ENCODE measurements around the gene OR1J4. TPM values are rescaled to one million over a fixed set of nuclear protein-coding genes. Genes with fewer than 3 reads are reported as not detected.
"Not testable (repeated sequence)": the region's sequence is repeated elsewhere in the genome, so short reads cannot be mapped to it uniquely, and the experiment has no call there.

The OR1J4 gene
- total RNA-seq, 1 experiment from 2014 or later: not detected

DNA sequence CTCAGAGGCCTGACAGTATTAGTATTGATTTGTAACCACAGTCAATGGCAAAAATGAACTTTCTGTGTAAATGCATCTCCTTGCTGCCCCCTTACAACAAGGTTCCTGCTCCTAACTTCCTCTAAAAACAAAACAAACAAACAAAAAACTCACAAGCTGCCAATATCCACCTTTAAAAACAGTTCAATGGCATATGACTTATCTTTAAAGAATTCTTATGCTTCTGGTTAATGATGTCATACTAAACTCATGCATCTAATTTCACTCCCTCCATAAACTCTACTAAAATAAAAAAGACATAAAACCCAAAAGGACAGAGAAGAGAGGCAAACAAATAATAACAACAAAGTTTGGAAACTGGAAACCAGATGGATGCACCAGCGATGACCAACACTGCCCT, 17.2 kb downstream of the OR1J4 start:
- Mint-ChIP-seq H3K36me3 (peaks cover 58% of the 10 kb centered on the region), H3K4me1 (no peaks in the 10 kb centered on the region), H3K4me3 (no peak overlapping the region), H3K9me3 (peaks cover 78% of the 10 kb centered on the region), H3K27ac (no peak overlapping the region), H3K27me3 (ENCODE audit: low read depth) (peaks cover 33% of the 10 kb centered on the region)
- DNase-seq (ENCODE audit: low spot score): no peak
- ATAC-seq: no peak
- POLR2A ChIA-PET: no interaction called here
- CTCF ChIA-PET: no interaction called here
- TF ChIP-seq IRF2 (CRISPR knock-in tag; IDR thresholded peaks at IDR 0.05; ENCODE audit: borderline replicate concordance, low read depth) (no peak), NFATC4 (CRISPR knock-in tag; IDR thresholded peaks at IDR 0.05) (no peak), ZNF121 (CRISPR knock-in tag; IDR thresholded peaks at IDR 0.05) (no peak), SP1 (CRISPR knock-in tag; conservative IDR thresholded peaks at IDR 0.05) (no peak), JUN (CRISPR knock-in tag; IDR thresholded peaks at IDR 0.05) (no peak), MYBL2 (CRISPR knock-in tag; IDR thresholded peaks at IDR 0.05) (no peak), FOXK1 (CRISPR knock-in tag; IDR thresholded peaks at IDR 0.05) (no peak), NFE2L1 (CRISPR knock-in tag; IDR thresholded peaks at IDR 0.05) (no peak), ZBTB21 (CRISPR knock-in tag; IDR thresholded peaks at IDR 0.05; ENCODE audit: borderline replicate concordance) (no peak), RELA (CRISPR knock-in tag; IDR thresholded peaks at IDR 0.05; ENCODE audit: borderline replicate concordance) (no peak), CREM (CRISPR knock-in tag; IDR thresholded peaks at IDR 0.05) (no peak), MXD4 (CRISPR knock-in tag; IDR thresholded peaks at IDR 0.05; ENCODE audit: borderline replicate concordance) (no peak)
- TF ChIP-seq, protein P1, sequence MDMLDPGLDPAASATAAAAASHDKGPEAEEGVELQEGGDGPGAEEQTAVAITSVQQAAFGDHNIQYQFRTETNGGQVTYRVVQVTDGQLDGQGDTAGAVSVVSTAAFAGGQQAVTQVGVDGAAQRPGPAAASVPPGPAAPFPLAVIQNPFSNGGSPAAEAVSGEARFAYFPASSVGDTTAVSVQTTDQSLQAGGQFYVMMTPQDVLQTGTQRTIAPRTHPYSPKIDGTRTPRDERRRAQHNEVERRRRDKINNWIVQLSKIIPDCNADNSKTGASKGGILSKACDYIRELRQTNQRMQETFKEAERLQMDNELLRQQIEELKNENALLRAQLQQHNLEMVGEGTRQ (CRISPR knock-in tag; IDR thresholded peaks at IDR 0.05): no peak
- TF ChIP-seq, protein P2, sequence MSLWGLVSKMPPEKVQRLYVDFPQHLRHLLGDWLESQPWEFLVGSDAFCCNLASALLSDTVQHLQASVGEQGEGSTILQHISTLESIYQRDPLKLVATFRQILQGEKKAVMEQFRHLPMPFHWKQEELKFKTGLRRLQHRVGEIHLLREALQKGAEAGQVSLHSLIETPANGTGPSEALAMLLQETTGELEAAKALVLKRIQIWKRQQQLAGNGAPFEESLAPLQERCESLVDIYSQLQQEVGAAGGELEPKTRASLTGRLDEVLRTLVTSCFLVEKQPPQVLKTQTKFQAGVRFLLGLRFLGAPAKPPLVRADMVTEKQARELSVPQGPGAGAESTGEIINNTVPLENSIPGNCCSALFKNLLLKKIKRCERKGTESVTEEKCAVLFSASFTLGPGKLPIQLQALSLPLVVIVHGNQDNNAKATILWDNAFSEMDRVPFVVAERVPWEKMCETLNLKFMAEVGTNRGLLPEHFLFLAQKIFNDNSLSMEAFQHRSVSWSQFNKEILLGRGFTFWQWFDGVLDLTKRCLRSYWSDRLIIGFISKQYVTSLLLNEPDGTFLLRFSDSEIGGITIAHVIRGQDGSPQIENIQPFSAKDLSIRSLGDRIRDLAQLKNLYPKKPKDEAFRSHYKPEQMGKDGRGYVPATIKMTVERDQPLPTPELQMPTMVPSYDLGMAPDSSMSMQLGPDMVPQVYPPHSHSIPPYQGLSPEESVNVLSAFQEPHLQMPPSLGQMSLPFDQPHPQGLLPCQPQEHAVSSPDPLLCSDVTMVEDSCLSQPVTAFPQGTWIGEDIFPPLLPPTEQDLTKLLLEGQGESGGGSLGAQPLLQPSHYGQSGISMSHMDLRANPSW (CRISPR knock-in tag; conservative IDR thresholded peaks at IDR 0.05; ENCODE audit: low read depth): no peak
- TF ChIP-seq, protein P3, sequence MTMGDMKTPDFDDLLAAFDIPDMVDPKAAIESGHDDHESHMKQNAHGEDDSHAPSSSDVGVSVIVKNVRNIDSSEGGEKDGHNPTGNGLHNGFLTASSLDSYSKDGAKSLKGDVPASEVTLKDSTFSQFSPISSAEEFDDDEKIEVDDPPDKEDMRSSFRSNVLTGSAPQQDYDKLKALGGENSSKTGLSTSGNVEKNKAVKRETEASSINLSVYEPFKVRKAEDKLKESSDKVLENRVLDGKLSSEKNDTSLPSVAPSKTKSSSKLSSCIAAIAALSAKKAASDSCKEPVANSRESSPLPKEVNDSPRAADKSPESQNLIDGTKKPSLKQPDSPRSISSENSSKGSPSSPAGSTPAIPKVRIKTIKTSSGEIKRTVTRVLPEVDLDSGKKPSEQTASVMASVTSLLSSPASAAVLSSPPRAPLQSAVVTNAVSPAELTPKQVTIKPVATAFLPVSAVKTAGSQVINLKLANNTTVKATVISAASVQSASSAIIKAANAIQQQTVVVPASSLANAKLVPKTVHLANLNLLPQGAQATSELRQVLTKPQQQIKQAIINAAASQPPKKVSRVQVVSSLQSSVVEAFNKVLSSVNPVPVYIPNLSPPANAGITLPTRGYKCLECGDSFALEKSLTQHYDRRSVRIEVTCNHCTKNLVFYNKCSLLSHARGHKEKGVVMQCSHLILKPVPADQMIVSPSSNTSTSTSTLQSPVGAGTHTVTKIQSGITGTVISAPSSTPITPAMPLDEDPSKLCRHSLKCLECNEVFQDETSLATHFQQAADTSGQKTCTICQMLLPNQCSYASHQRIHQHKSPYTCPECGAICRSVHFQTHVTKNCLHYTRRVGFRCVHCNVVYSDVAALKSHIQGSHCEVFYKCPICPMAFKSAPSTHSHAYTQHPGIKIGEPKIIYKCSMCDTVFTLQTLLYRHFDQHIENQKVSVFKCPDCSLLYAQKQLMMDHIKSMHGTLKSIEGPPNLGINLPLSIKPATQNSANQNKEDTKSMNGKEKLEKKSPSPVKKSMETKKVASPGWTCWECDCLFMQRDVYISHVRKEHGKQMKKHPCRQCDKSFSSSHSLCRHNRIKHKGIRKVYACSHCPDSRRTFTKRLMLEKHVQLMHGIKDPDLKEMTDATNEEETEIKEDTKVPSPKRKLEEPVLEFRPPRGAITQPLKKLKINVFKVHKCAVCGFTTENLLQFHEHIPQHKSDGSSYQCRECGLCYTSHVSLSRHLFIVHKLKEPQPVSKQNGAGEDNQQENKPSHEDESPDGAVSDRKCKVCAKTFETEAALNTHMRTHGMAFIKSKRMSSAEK (CRISPR knock-in tag; IDR thresholded peaks at IDR 0.05; ENCODE audit: borderline replicate concordance): no peak
- TF ChIP-seq, protein P4, sequence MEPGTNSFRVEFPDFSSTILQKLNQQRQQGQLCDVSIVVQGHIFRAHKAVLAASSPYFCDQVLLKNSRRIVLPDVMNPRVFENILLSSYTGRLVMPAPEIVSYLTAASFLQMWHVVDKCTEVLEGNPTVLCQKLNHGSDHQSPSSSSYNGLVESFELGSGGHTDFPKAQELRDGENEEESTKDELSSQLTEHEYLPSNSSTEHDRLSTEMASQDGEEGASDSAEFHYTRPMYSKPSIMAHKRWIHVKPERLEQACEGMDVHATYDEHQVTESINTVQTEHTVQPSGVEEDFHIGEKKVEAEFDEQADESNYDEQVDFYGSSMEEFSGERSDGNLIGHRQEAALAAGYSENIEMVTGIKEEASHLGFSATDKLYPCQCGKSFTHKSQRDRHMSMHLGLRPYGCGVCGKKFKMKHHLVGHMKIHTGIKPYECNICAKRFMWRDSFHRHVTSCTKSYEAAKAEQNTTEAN (CRISPR knock-in tag; IDR thresholded peaks at IDR 0.05): no peak
- TF ChIP-seq, protein P5, sequence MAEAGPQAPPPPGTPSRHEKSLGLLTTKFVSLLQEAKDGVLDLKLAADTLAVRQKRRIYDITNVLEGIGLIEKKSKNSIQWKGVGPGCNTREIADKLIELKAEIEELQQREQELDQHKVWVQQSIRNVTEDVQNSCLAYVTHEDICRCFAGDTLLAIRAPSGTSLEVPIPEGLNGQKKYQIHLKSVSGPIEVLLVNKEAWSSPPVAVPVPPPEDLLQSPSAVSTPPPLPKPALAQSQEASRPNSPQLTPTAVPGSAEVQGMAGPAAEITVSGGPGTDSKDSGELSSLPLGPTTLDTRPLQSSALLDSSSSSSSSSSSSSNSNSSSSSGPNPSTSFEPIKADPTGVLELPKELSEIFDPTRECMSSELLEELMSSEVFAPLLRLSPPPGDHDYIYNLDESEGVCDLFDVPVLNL (CRISPR knock-in tag; IDR thresholded peaks at IDR 0.05; ENCODE audit: borderline replicate concordance, low read depth): no peak
- TF ChIP-seq, protein P6, sequence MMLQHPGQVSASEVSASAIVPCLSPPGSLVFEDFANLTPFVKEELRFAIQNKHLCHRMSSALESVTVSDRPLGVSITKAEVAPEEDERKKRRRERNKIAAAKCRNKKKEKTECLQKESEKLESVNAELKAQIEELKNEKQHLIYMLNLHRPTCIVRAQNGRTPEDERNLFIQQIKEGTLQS (CRISPR knock-in tag; conservative IDR thresholded peaks at IDR 0.05): no peak
- TF ChIP-seq, protein P7, sequence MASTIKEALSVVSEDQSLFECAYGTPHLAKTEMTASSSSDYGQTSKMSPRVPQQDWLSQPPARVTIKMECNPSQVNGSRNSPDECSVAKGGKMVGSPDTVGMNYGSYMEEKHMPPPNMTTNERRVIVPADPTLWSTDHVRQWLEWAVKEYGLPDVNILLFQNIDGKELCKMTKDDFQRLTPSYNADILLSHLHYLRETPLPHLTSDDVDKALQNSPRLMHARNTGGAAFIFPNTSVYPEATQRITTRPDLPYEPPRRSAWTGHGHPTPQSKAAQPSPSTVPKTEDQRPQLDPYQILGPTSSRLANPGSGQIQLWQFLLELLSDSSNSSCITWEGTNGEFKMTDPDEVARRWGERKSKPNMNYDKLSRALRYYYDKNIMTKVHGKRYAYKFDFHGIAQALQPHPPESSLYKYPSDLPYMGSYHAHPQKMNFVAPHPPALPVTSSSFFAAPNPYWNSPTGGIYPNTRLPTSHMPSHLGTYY (CRISPR knock-in tag; IDR thresholded peaks at IDR 0.05): no peak

DNA sequence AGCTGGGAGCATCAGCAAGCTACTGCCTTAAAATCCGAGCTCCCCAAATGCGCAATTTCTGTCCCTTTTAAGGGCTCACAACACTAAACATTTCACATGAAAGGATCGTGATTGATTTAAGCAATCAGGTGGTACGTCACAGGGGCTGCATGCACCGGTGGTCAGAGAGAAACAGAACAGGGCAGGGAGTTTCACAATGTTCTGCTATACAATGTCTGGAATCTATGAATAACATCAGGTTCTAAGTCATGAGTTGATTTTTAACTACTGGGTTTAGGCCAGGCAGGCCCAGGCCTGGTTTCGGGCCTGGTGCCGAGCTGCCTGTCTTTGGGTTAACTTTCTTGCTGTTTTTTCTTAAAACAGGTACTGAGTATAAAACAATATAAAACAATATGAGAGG, 18.1 kb downstream of the OR1J4 start:
- H3K36me3 Mint-ChIP-seq: peaks cover 55% of the 10 kb centered on the region
- H3K4me3 Mint-ChIP-seq; H3K4me1 Mint-ChIP-seq; H3K27ac Mint-ChIP-seq; DNase-seq (ENCODE audit: low spot score); ATAC-seq; POLR2A ChIA-PET; CTCF ChIA-PET: not testable (repeated sequence)
- H3K27me3 Mint-ChIP-seq (ENCODE audit: low read depth): peaks cover 33% of the 10 kb centered on the region
- H3K9me3 Mint-ChIP-seq: peaks cover 79% of the 10 kb centered on the region
